Caco-2 (cell line): ENCODE results near the gene DGKB. TPM values are rescaled to one million over a fixed set of nuclear protein-coding genes. Genes with fewer than 3 reads are reported as not detected.

Experiments
- BruUV-seq: library from RNA; stranded (reverse); fragments of 400-500 nt; replicated peaks from 2 replicates; lab custom pipeline; 2021; lab: Mats Ljungman, UMichigan
- CTCF ChIA-PET: fragments of 300-600 bp; sonication (Branson Sonifier 250); formaldehyde crosslinking; loops from one replicate; lab custom pipeline; 2022; ENCODE audit warnings: antibody characterized with exemption; lab: Charles Lee
- POLR2A ChIA-PET: fragments of 300-600 bp; sonication (Branson Sonifier 250); formaldehyde crosslinking; loops from one replicate; lab custom pipeline; 2022; ENCODE audit warnings: antibody characterized with exemption; lab: Charles Lee
- DNase-seq, 2 experiments: peaks; one replicate each; pipeline versions ENCODE4 v3.0.0 to v3.0.0-alpha.2; 2020 to 2022
- H3K27me3 ChIP-seq: replicated peaks from 2 replicates; pipeline ENCODE4 v1.6.0; 2011; ENCODE audit warnings: low read length; ENCODE audit not compliant: control insufficient read depth, insufficient read depth
- H3K36me3 ChIP-seq: 2 replicates; pipeline ENCODE4 v1.5.1; 2011; ENCODE audit warnings: low read length; ENCODE audit not compliant: control insufficient read depth, insufficient read depth
- H3K4me1 ChIP-seq: fragments of 250-450 bp; sonication (Bioruptor Pico); 2 replicates; pipeline ENCODE4 v1.5.1; 2020; ENCODE audit warnings: mild to moderate bottlenecking
- H3K4me3 ChIP-seq: 2 replicates; pipeline ENCODE4 v1.5.1; 2011; ENCODE audit warnings: low read depth, mild to moderate bottlenecking, control low read depth, low read length
- H3K9me3 ChIP-seq: fragments of 250-450 bp; sonication (Bioruptor Pico); 2 replicates; pipeline ENCODE4 v1.5.1; 2020; ENCODE audit warnings: mild to moderate bottlenecking, moderate library complexity
- H3K27ac Mint-ChIP-seq: one replicate; pipeline ENCODE4 v1.8.0; 2022; ENCODE audit warnings: mixed read lengths; ENCODE audit not compliant: unreplicated experiment
- H3K27me3 Mint-ChIP-seq: one replicate; pipeline ENCODE4 v1.8.0; 2022; ENCODE audit warnings: mixed read lengths; ENCODE audit not compliant: insufficient read depth, unreplicated experiment
- H3K36me3 Mint-ChIP-seq: one replicate; pipeline ENCODE4 v1.8.0; 2022; ENCODE audit warnings: mild to moderate bottlenecking, mixed read lengths; ENCODE audit not compliant: insufficient read depth, unreplicated experiment
- H3K4me1 Mint-ChIP-seq: one replicate; pipeline ENCODE4 v1.8.0; 2022; ENCODE audit warnings: low read depth, mixed read lengths; ENCODE audit not compliant: unreplicated experiment
- H3K4me3 Mint-ChIP-seq: one replicate; pipeline ENCODE4 v1.8.0; 2022; ENCODE audit warnings: mild to moderate bottlenecking, moderate library complexity, mixed read lengths; ENCODE audit not compliant: unreplicated experiment
- H3K9me3 Mint-ChIP-seq: one replicate; pipeline ENCODE4 v1.8.0; 2022; ENCODE audit warnings: mixed read lengths; ENCODE audit not compliant: unreplicated experiment
- CTCF ChIP-seq, 2 experiments: fragments of 200-600 bp in 1 of 2; IDR thresholded peaks; 1 replicate in 1 of 2; 2 replicates in 1 of 2; pipeline versions ENCODE4 v1.5.1 to v1.8.0; 2011 to 2022; ENCODE audit warnings: antibody characterized with exemption in 1 of 2, control low read depth in 1 of 2, inconsistent platforms in 1 of 2, low read depth in 1 of 2, low read length in 1 of 2, mild to moderate bottlenecking in 1 of 2, moderate library complexity in 1 of 2; ENCODE audit not compliant: insufficient read depth in 1 of 2, severe bottlenecking in 1 of 2, unreplicated experiment in 1 of 2
- intact Hi-C: fragments of 100-400 bp; cut with micrococcal nuclease; formaldehyde crosslinking; loops from one replicate; pipeline ENCODE4 v1.10.0; 2022; ENCODE audit not compliant: unreplicated experiment
- total RNA-seq: library from RNA; stranded (reverse); gene quantifications from 2 replicates; pipeline ENCODE4 v1.2.3, GENCODE V29; 2022

DGKB gene
- total RNA-seq, 1 experiment from 2014 or later = 0.39 TPM

GRCh38 chr7:14191686-14192098 lies 710.9 kb downstream of the DGKB start:
- Mint-ChIP-seq H3K4me1 (no peaks in the 10 kb centered on the region), H3K36me3 (no peaks in the 10 kb centered on the region), H3K27me3 (no peaks in the 10 kb centered on the region), H3K4me3 (no peak overlapping the region), H3K9me3 (no peaks in the 10 kb centered on the region), H3K27ac (no peak overlapping the region)
- Histone ChIP-seq H3K4me1 (no peaks in the 10 kb centered on the region), H3K9me3 (no peaks in the 10 kb centered on the region), H3K27me3 (no peaks in the 10 kb centered on the region), H3K4me3 (no peak overlapping the region), H3K36me3 (no peaks in the 10 kb centered on the region)
- intact Hi-C loops = no loop called here
- ChIA-PET POLR2A (no interaction called here), CTCF (no interaction called here)
- BruUV-seq = no TSS peak
- TF ChIP-seq CTCF (IDR thresholded peaks at IDR 0.05; ENCODE audit: insufficient read depth in 1 of 2, low read depth in 1 of 2, low read length in 1 of 2, severe bottlenecking in 1 of 2, unreplicated experiment in 1 of 2) = no peak
- no peak for DNase-seq

- ChIA-PET CTCF (no interaction called here), POLR2A (no interaction called here)
- TF ChIP-seq CTCF (IDR thresholded peaks at IDR 0.05; ENCODE audit: insufficient read depth in 1 of 2, low read depth in 1 of 2, low read length in 1 of 2, severe bottlenecking in 1 of 2, unreplicated experiment in 1 of 2) = no peak
- Mint-ChIP-seq H3K27me3 (peaks cover 3% of the 10 kb centered on the region), H3K27ac (no peak overlapping the region), H3K36me3 (no peaks in the 10 kb centered on the region), H3K4me1 (no peaks in the 10 kb centered on the region), H3K4me3 (no peak overlapping the region), H3K9me3 (no peaks in the 10 kb centered on the region)
- no peak for DNase-seq
- Histone ChIP-seq H3K36me3 (no peaks in the 10 kb centered on the region), H3K4me1 (no peaks in the 10 kb centered on the region), H3K4me3 (no peak overlapping the region), H3K9me3 (no peaks in the 10 kb centered on the region), H3K27me3 (no peaks in the 10 kb centered on the region)
- intact Hi-C loops = no loop called here
- no TSS peak for BruUV-seq
Measured at GRCh38 chr7:14184292-14184864, 718.2 kb downstream of the DGKB start.

- no peak for DNase-seq
- Mint-ChIP-seq H3K27ac (no peak overlapping the region), H3K36me3 (no peaks in the 10 kb centered on the region), H3K4me3 (no peak overlapping the region), H3K27me3 (peaks cover 3% of the 10 kb centered on the region), H3K4me1 (no peaks in the 10 kb centered on the region), H3K9me3 (no peaks in the 10 kb centered on the region)
- POLR2A ChIA-PET = no interaction called here
- no peaks in the 10 kb centered on the region for H3K36me3 ChIP-seq
- intact Hi-C loops = no loop called here
- TF ChIP-seq CTCF (IDR thresholded peaks at IDR 0.05; ENCODE audit: insufficient read depth in 1 of 2, low read depth in 1 of 2, low read length in 1 of 2, severe bottlenecking in 1 of 2, unreplicated experiment in 1 of 2) = no peak
- H3K4me3 ChIP-seq = no peak overlapping the region
- H3K9me3 ChIP-seq = no peaks in the 10 kb centered on the region
- BruUV-seq = no TSS peak
- H3K4me1 ChIP-seq = no peaks in the 10 kb centered on the region
- H3K27me3 ChIP-seq = no peaks in the 10 kb centered on the region
- CTCF ChIA-PET = no interaction called here
Measured at GRCh38 chr7:14179781-14180180, 722.8 kb downstream of the DGKB start.
